BLaER1 (cell line): ENCODE results near the gene ANG.
"Not testable (repeated sequence)": the region's sequence is repeated elsewhere in the genome, so short reads cannot be mapped to it uniquely, and the experiment has no call there.

Source experiments
- H3K27ac ChIP-seq: shearing (Covaris generic); formaldehyde crosslinking; 2 replicates; pipeline ENCODE4 v1.8.1; 2022
- H3K27me3 ChIP-seq: shearing (Covaris generic); formaldehyde crosslinking; 2 replicates; pipeline ENCODE4 v1.8.1; 2022
- H3K36me3 ChIP-seq: shearing (Covaris generic); formaldehyde crosslinking; 2 replicates; pipeline ENCODE4 v1.8.1; 2022
- H3K4me1 ChIP-seq: shearing (Covaris generic); formaldehyde crosslinking; 2 replicates; pipeline ENCODE4 v1.8.1; 2022
- H3K4me2 ChIP-seq: shearing (Covaris generic); formaldehyde crosslinking; 2 replicates; pipeline ENCODE4 v1.8.1; 2022
- H3K4me3 ChIP-seq: shearing (Covaris generic); formaldehyde crosslinking; 2 replicates; pipeline ENCODE4 v1.8.1; 2022
- H3K9ac ChIP-seq: shearing (Covaris generic); formaldehyde crosslinking; 2 replicates; pipeline ENCODE4 v1.8.1; 2022
- H3K9me3 ChIP-seq: shearing (Covaris generic); formaldehyde crosslinking; 2 replicates; pipeline ENCODE4 v1.8.1; 2022
- H4K20me1 ChIP-seq: shearing (Covaris generic); formaldehyde crosslinking; 2 replicates; pipeline ENCODE4 v1.8.1; 2022
- Cebpa-rat ChIP-seq: shearing (Covaris generic); IDR thresholded peaks from 2 replicates; pipeline ENCODE4 v1.8.1; 2022

The ANG gene

GRCh38 chr14:20696764-20697163, 8.2 kb downstream of the ANG start:
- Histone ChIP-seq H3K9me3 (no peaks in the 10 kb centered on the region), H3K9ac (no peak overlapping the region), H3K27me3 (no peaks in the 10 kb centered on the region), H3K27ac (no peak overlapping the region), H4K20me1 (no peaks in the 10 kb centered on the region), H3K4me2 (no peak overlapping the region), H3K4me1 (no peaks in the 10 kb centered on the region), H3K4me3 (no peak overlapping the region), H3K36me3 (no peaks in the 10 kb centered on the region)
- TF ChIP-seq Cebpa-rat: no peak

DNA sequence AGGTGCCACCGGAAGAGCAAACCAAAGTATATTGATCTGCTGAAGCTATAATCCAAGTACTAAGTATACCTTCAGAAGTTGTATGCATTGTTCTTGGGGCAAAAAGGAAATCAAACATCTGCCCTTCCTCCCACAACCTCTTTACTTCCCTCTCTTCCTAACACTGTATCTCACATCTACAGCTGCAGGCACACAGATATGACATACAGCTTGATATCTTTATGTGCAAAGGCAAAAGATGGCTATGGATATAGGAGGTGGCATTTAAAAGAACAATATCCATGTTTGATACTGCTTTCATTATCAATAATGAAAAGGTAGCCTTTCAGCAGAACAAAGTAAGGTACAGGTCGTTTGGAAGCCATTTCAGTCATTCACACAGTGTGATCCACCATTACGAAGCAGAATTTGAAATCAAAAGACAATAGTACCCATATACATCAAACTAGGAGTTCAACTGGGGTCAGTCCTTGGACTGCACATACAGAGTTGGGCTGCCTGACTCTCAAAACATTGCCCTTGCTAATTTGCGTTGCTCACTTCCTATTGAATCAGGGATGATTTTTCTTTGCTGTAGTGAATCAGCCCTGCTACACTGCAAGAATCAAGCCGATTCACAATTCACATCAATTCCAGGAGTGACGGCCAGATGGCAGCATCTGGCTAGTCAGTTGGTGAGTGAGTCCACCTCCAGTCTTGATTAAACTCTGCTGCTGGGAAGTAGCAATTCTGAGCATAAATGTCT, 8.9 kb downstream of the ANG start:
- Histone ChIP-seq H3K9me3 (no peaks in the 10 kb centered on the region), H3K36me3 (no peaks in the 10 kb centered on the region), H3K27me3 (no peaks in the 10 kb centered on the region), H4K20me1 (no peaks in the 10 kb centered on the region), H3K27ac (no peak overlapping the region), H3K4me3 (no peak overlapping the region), H3K4me2 (no peak overlapping the region), H3K4me1 (no peaks in the 10 kb centered on the region), H3K9ac (no peak overlapping the region)
- TF ChIP-seq Cebpa-rat: no peak

DNA sequence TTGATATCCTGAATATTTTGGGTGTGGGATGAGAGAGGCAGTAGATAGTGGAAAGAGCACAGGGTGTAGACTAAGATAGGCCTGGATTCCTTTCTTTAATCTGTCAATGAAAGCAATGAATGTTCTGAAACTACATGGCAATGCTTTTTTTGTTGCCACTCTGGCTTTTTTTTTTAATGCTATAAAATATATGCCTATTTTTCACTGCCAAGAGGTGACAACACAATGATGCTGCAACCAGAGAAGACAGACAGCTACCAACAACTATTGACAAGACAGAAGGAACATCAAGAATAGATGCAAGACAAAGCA, 9.4 kb downstream of the ANG start:
- Histone ChIP-seq H3K4me1 (no peaks in the 10 kb centered on the region), H3K27ac (no peak overlapping the region), H3K27me3 (no peaks in the 10 kb centered on the region), H4K20me1 (no peaks in the 10 kb centered on the region), H3K9ac (no peak overlapping the region), H3K36me3 (no peaks in the 10 kb centered on the region), H3K4me2 (no peak overlapping the region), H3K4me3 (no peak overlapping the region), H3K9me3 (no peaks in the 10 kb centered on the region)
- TF ChIP-seq Cebpa-rat: no peak

- H3K9ac ChIP-seq: no peak overlapping the region
- no peaks in the 10 kb centered on the region for H3K36me3 ChIP-seq
- no peaks in the 10 kb centered on the region for H3K4me1 ChIP-seq
- no peak for TF ChIP-seq Cebpa-rat
- no peaks in the 10 kb centered on the region for H4K20me1 ChIP-seq
- no peaks in the 10 kb centered on the region for H3K27me3 ChIP-seq
- H3K27ac ChIP-seq: no peak overlapping the region
- no peak overlapping the region for H3K4me3 ChIP-seq
- H3K9me3 ChIP-seq: no peaks in the 10 kb centered on the region
- no peak overlapping the region for H3K4me2 ChIP-seq
Observed at GRCh38 chr14:20698934-20699333, 10.4 kb downstream of the ANG start.

GRCh38 chr14:20699931-20700330, 11.4 kb downstream of the ANG start:
- H3K4me2 ChIP-seq: no peak overlapping the region
- H3K4me1 ChIP-seq: no peaks in the 10 kb centered on the region
- no peaks in the 10 kb centered on the region for H3K36me3 ChIP-seq
- no peaks in the 10 kb centered on the region for H3K27me3 ChIP-seq
- H3K27ac ChIP-seq: no peak overlapping the region
- no peak for TF ChIP-seq Cebpa-rat
- no peaks in the 10 kb centered on the region; the same call in 1 of the 2 replicates for H3K9me3 ChIP-seq
- H4K20me1 ChIP-seq: no peaks in the 10 kb centered on the region
- no peak overlapping the region for H3K4me3 ChIP-seq
- no peak overlapping the region for H3K9ac ChIP-seq

- not testable (repeated sequence) for H3K9ac ChIP-seq, H3K4me2 ChIP-seq, H3K4me1 ChIP-seq, H3K9me3 ChIP-seq, H3K4me3 ChIP-seq, H3K36me3 ChIP-seq, H3K27me3 ChIP-seq, H4K20me1 ChIP-seq, H3K27ac ChIP-seq
Observed at GRCh38 chr14:20700965-20701364, 12.4 kb downstream of the ANG start.

DNA sequence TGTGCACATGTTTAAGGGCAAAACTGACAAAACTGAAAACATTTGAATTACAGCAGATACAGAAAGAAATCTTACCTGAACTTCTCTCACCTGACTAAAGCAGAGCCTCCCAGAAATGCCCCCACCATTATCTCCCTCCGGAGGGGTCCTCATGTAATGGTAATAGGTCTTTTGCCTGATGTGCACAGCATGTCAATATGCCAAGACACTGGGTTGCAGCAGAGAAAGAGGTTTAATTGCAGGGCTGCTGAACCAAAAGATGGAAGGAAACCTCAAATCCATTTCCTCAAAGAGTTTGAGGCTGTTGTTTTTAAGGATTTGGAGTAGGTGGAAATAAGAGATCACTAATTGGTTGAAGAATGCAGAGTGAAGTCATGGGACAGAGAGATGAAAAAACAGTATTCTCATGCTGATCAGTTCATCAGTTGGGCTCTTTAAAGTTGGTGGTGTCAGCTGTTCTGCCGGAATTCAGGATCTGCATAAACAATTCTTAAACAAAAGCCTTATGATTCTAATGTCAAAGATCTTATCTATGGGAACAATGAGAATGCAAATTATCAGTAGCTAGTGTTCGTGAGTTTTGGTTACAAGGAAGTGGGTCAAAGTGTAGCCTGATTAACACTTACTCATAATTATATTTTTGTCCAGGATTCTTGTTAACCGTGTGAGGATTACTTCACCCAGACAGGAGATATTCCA, 18.2 kb downstream of the ANG start:
- peaks cover 9% of the 10 kb centered on the region; the same call in 1 of the 2 replicates for H3K4me1 ChIP-seq
- no peak overlapping the region; the same call in 1 of the 2 replicates for H3K4me2 ChIP-seq
- H3K27ac ChIP-seq: no peak overlapping the region
- H3K9ac ChIP-seq: no peak overlapping the region
- H3K36me3 ChIP-seq: no peaks in the 10 kb centered on the region
- TF ChIP-seq Cebpa-rat: no peak
- no peaks in the 10 kb centered on the region for H4K20me1 ChIP-seq
- no peak overlapping the region for H3K4me3 ChIP-seq
- H3K27me3 ChIP-seq: no peaks in the 10 kb centered on the region
- peaks cover 10% of the 10 kb centered on the region; the same call in 1 of the 2 replicates for H3K9me3 ChIP-seq

GRCh38 chr14:20707622-20708021, 19.1 kb downstream of the ANG start:
- no peaks in the 10 kb centered on the region for H3K36me3 ChIP-seq
- H3K4me3 ChIP-seq: no peak overlapping the region
- H3K4me1 ChIP-seq: peaks cover 9% of the 10 kb centered on the region; the same call in 1 of the 2 replicates
- TF ChIP-seq Cebpa-rat: no peak
- H4K20me1 ChIP-seq: no peaks in the 10 kb centered on the region
- H3K27me3 ChIP-seq: no peaks in the 10 kb centered on the region
- H3K4me2 ChIP-seq: no peak overlapping the region
- peaks cover 10% of the 10 kb centered on the region; the same call in 1 of the 2 replicates for H3K9me3 ChIP-seq
- no peak overlapping the region for H3K27ac ChIP-seq
- H3K9ac ChIP-seq: no peak overlapping the region

DNA sequence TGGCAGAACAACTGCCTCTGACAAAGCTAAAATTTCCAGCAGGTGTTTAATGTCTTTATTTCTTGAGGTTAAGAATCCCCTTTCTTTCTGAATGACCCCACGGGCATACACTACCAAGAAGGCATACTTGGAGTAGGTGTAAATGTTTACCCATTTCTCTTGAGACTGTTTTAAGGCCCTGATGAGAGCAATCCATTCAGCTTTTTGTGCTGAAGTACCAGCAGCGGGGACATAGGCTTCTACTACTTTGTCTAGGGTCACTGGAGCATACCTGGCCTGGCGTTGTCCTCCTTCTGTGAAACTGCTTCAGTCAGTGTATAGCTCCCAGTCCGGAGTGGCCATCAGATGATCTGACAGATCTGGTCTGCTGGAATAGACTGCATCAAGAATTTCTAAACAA, 22.7 kb downstream of the ANG start:
- Histone ChIP-seq H4K20me1 (no peaks in the 10 kb centered on the region), H3K4me1 (peaks cover 6% of the 10 kb centered on the region; the same call in 1 of the 2 replicates), H3K27me3 (no peaks in the 10 kb centered on the region), H3K27ac (no peak overlapping the region), H3K9me3 (no peaks in the 10 kb centered on the region; the same call in 1 of the 2 replicates), H3K4me2 (no peak overlapping the region), H3K36me3 (no peaks in the 10 kb centered on the region), H3K9ac (no peak overlapping the region), H3K4me3 (no peak overlapping the region)
- no peak for TF ChIP-seq Cebpa-rat

GRCh38 chr14:20711685-20712084, 23.1 kb downstream of the ANG start:
- Histone ChIP-seq H3K9ac (no peak overlapping the region), H3K4me1 (peaks cover 1% of the 10 kb centered on the region; the same call in 1 of the 2 replicates), H3K4me3 (no peak overlapping the region), H4K20me1 (no peaks in the 10 kb centered on the region), H3K27me3 (no peaks in the 10 kb centered on the region), H3K27ac (no peak overlapping the region), H3K36me3 (no peaks in the 10 kb centered on the region), H3K4me2 (no peak overlapping the region), H3K9me3 (no peaks in the 10 kb centered on the region; the same call in 1 of the 2 replicates)
- TF ChIP-seq Cebpa-rat: no peak
